GM11168 (cell line): ENCODE data around the gene CCDC182.

ENCODE experiments used
- in situ Hi-C: fragments of 300-500 bp; cut with MboI; formaldehyde crosslinking; loops from one replicate; pipeline ENCODE4 v1.12.0; 2022; ENCODE audit warnings: low sequenced_read_pairs; ENCODE audit not compliant: unreplicated experiment

Gene CCDC182

DNA sequence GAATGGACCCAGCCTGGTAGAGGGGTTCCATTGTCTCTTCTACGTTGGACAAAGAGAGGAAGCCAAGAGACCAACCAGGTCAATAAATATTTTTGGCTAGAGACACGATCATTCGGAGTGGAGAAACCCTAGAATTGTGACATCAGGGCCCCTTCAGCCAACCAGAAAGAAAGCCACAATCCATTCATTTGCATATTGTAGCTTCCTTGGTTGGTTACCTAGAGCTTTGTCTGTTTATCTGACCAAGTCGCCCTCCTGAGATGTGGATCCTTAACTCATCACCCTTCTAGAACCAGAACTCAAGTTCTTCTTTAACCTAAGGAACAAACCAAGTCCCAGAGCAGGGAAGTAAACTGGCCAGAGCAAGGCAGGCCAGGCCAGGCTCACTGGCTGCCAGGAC is at the start of gene CCDC182:
TSS of gene CCDC182 (minus strand) at position 58 of the 400 bp plus-strand sequence. CDS start at position 31, 27 bp downstream.
- in situ Hi-C loops: loop anchor here (5.0 to 10.0 kb wide), 2 partner anchors 500 to 628 kb away; no protein-coding TSS in a partner anchor

DNA sequence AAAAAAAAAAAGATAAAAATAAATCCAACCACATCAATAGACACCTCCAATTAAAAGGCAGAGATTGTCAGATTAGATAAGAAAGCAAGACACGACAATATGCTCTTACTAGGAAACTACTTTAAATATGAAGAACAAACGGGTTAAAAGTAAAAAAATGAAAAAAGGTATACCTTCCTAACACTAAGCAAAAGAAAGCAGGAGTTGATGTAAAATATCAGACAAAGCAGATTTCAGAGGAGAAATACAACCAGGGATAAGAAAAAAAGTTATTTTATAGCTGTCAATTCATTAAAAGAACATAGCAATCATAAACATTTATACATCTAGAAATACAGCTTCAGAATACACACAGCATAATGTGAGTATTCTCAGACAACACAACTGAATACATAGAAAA is 49.7 kb upstream of the CCDC182 start:
- in situ Hi-C loops: no loop called here

DNA sequence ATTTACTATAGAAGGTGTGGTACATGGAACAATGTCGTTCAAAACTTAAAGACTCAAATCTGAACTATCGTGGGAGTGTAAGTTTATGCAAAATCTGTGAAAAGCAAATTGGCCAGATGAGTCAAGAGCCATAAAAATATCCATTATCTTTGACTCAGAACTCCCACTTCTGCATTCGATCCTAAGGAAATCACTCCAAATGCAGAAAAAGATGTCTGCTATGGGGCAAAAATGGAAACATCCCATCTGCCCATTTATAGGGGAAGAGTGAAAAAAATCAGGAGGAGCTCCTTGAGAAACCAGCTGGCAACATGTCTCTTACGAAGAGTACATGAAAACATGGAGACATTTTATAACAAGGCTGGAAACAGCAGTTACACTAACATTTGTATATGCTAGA is 43.6 kb upstream of the CCDC182 start:
- in situ Hi-C loops: no loop called here

DNA sequence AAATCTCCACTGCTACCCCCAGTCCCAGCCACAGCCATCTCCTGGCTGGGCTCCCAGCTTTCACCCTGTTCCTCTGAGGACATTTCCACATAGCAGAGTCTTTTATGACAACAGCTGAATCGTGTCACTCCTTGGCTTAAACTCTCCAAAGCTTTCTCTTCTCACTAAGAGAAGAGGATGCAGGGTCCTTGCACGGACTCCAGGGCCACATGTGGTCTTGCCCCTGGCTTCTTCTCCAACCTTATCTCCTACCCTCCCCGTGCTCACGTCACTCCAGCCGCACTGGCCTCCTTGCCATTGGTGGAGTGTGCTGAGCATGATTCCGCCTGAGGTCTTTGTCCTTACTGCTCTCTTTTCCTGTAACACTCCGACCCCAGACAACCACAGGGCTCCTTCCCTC is 39.9 kb upstream of the CCDC182 start:
- in situ Hi-C loops: no loop called here

DNA sequence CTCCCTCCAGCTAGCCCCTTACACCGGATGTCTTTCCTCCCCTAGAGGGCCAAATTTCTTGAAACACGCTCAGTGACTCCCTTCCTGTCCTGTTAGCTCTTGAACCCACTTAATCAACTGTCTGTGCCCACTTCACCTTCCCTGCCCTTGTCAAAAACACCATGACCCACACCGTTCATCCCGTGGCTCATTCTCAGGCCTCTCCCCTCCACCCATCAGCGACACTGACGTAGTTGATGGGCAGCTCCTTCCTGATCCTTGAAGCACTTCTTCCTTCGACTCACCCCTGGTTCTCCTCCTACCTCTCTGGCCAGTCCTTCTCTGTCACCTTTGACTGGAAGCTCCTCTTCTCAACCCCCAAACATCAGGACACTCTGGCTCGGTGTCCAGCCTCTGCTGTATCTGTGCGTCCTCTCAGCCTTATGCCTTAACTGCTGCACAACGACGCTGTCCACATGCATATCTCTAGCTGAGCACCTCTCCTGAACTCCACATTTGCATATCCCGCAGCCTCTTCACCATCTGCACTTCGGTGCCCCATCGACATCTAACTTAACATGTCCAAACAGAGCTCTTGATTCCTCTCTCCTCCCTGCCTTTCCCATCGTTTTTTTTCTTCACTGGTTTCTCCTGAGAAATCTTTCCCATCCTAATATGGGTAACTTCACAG is 39.3 kb upstream of the CCDC182 start:
- in situ Hi-C loops: no loop called here

DNA sequence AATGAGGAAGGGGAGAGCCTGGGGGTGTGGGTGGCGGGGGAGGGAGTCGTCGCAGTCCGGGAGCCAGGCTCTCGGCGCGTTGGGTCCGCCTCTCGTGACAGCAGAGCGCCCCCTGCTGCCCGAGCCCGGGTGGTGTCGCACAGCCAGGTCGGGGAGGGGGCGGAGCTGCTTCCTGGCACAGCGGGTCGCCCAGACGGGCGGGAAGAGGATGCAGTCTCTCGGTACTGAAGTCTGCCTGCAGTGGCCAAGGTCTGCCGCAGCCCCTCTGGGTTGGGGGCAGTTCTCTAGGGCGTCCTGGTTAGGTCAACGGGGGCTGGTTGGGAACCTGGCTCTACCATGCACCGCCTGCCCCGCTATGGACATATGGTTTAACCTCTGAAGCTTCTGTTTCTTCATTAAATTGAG is 38.2 kb upstream of the CCDC182 start:
- in situ Hi-C loops: no loop called here

DNA sequence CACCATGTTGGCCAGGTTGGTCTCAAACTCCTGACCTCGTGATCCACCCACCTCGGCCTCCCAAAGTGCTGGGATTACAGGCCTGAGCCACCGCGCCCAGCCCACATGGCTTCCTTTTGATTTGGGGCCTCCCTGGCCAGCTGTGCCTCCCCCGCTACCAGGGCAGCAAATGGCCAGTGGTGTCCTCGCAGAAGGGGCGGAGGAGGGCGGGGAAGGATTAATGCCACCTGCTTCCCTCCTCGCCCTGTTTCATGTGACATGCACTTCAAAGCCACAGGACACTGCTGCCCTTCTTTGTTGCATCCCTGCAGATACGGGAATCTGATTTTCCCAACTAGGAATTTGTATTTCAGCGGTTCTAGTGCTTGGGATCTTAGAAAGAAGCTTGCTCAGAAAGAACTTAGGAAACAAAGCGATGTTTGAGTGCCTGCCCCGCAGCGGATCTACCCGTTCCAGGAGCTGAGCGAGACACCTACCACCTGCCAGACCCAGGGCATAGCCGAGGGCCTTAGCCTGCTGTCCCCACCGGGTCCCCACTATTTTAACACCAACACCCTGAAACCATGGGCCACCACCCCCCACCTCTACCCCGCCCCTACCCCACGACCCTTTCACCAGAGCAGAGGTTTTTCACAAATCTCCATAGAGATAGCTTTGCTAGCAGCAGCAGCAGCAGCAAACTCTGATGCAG is 37.7 kb upstream of the CCDC182 start:
- in situ Hi-C loops: no loop called here

DNA sequence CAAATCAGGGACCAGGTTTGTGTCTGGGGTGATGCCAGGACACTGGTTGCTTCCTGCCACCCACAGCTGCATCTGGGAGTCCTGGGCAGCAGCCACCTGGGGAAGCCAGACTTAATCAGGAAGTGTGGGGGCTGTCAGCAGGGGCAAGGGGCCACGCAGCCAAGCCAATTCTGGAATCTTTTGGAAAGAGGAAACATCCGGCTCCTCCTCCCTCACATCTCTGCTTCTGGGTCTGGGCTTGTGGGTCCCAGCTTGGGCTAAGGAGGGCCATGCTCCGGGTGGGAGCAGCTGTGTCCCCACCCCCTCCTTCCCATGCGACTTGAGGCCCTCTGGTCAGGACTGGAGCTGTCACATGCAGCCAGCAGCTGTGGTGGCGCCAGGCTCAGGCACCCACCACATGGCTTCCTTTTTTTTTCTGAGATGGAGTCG is 37.0 kb upstream of the CCDC182 start:
- in situ Hi-C loops: no loop called here

DNA sequence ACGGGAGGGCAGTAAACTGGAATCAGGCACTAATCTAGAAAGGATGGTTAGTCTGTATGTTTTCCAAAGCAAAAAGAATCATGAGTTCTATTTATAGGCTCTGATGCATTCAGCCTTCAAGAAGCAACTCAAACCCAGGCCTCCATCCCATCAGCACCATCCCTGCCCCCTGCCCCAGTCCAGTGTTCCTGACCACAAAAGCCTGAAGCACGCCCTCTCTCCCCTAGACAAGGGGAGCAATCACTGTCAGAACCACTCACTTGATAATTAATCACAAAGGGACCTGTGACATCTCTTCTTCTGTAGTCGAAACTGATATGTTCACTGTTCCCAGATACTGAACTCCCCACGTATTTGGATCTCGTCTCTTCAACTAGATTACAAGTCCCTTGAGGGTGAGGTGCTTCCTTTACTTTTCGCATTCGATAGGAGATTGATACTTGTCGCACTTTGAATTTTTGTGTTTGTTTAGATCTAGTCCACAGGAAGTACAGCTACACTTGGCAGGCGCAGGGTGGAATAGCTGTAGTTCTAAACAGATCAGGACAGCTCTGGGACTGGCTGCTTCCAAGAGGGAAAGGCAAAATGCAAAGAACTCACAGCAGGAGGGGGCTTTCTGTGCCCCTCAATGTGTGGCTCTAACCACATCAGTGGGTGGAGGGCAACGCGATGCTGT is 36.4 kb upstream of the CCDC182 start:
- in situ Hi-C loops: no loop called here

DNA sequence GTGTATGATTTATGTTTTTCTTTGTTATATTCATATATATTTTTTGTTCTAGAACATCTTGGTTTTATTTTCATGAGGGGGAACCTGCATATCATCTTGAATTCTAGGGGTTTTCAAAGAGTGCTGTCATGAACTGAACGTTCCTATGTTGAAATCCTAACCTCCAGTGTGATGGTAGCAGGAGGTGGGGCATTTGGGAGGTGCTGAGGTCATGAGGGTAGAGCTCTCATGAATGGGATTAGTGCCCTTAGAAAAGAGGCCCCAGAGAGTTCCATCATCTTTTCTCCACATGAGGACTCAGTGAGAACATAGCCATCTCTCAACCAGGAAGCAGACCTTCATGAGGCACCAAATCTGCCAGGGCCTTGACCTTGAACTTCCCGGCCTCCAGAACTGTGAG is 34.6 kb upstream of the CCDC182 start:
- in situ Hi-C loops: no loop called here

DNA sequence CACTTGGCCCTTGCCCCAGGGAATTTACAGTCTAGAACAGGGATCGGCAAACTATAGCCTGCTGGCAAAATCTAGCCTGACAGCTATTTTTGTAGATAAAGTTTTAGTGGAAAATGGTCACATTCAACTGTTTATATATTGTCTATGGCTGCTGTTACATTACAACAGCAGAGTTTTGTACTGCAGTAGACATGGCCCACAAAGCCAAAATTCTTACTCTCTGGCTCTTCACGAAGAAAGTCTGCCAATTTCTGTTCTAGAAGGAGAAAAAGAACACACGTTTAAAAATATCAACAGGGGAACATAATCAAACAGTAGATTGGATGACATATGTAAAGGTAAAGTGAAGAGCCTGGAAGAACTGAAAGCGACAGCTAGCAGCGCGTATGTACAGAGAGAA is 33.2 kb upstream of the CCDC182 start:
- in situ Hi-C loops: no loop called here

DNA sequence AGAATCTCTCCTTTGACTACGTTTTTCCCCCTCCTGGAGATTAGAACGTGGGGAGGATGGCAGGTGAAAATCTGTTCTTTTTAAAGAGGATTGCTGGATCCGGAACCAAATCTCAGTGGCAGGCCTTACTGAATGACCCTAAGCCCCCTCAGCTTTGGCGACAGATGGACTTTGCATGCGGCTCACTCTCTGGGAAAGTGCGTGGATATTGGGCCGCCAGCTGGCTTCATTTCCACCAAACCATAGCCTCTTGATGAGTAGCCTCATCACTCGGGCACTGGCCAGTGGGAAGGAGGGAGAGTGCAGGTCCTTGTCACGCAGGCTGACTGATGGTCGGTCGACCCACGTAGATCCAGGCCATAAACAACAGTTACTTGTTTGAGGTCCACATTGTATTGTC is 31.3 kb upstream of the CCDC182 start:
- in situ Hi-C loops: no loop called here

DNA sequence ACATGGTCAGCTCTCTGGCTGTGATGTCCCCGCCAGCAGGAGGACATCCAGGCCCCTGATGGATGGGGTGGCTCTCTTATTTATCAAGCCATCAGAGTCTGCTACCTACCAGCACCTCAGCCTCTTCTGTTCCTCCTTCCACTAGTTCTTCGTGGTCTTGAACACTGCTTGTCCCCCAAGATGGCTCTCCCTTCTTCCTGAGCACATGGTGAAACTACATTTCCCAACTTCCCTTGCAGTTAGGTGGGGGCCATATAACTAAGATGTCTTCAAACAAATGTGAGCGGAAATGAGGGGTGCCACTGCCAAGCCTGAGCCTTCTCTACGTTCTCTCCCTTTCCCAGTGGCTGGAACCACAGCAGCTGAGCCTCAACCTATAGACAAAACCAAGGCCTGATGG is 29.8 kb upstream of the CCDC182 start:
- in situ Hi-C loops: no loop called here

DNA sequence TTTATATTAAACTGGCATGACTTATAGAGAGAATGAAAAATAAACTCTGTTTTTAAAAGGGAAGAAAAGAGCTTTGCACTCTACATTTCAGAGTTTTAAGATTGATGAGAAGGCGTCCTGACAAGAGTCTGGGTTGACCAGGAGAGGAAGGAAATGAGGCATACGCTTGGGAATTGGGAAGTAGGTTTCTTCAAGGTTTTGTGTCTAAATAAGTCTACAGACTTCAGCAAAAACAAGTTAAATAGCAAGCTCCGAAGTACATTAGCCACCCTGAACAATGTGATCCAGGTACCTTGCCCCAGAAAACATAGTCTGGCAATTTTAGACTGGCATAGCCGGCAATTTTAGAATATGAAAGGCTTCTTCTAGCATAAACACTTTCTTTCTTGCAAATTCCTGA is 28.5 kb upstream of the CCDC182 start:
- in situ Hi-C loops: no loop called here

DNA sequence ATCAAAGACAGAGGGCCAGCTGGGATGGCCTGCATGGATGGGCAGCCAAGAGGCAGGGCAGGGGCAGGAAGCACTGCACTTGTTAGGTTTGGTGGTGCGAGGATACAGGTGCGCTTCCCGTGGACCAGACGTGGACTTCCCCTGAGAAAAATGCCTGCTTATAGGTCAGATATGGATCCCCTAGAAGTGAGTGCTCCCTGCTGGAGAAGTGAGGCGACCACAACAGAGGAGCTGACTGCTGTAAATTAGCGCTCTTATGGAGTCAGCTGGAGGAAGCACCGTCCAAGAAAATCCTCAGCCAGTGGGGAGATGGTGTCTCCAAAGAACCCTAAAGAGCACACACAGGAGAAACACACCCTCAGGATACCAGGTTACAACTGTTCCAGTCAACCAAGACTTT is 27.7 kb upstream of the CCDC182 start:
- in situ Hi-C loops: no loop called here

DNA sequence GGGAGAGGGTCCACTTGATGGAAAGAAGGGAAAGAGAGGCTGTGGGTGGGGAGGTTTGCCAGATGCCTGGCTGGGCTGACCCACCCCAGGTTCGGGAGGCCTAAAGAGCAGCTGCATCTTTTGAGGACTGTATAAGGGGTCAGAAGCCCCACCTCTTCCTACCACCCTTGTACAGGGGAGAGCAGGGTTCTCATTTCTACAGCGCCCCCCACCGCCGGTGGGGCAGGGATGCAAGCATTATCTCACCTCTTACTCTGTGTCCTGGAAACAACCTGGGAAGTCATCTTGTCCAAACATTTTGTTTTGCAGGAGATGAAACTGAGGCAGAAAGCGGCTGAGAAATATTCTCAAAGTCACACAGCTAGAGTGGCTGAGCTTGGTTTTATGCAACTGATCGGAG is 22.5 kb upstream of the CCDC182 start:
- in situ Hi-C loops: no loop called here

DNA sequence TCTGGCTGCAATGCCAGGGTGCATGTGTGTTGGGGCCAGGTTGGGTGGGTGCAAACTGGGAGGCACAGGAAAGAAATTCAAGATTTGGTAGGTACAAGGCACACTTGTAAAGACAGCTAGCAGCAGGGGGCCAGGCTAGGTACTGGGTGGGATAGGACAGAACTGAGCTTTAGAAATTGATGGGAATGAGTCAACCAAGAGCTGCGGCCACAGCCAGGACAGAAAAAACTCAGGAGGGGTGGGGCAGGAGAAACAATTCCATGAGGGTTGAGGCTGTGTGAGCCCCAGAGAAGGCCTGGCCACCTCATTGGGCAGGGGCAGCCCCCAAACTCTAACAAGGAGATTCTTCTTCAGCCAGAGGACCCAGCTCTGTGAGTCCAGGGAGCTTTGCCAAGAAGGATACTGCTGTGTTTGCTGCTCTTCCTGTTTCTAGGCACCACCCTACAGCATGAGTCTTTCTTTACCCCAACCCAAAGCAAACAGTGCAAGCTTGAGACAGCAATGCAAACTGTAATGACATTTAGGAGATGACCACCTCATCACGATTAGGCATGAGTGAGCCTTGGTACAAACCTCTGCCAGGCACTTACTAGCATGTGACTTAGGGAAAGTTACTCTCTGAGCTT is 21.3 kb upstream of the CCDC182 start:
- in situ Hi-C loops: no loop called here

DNA sequence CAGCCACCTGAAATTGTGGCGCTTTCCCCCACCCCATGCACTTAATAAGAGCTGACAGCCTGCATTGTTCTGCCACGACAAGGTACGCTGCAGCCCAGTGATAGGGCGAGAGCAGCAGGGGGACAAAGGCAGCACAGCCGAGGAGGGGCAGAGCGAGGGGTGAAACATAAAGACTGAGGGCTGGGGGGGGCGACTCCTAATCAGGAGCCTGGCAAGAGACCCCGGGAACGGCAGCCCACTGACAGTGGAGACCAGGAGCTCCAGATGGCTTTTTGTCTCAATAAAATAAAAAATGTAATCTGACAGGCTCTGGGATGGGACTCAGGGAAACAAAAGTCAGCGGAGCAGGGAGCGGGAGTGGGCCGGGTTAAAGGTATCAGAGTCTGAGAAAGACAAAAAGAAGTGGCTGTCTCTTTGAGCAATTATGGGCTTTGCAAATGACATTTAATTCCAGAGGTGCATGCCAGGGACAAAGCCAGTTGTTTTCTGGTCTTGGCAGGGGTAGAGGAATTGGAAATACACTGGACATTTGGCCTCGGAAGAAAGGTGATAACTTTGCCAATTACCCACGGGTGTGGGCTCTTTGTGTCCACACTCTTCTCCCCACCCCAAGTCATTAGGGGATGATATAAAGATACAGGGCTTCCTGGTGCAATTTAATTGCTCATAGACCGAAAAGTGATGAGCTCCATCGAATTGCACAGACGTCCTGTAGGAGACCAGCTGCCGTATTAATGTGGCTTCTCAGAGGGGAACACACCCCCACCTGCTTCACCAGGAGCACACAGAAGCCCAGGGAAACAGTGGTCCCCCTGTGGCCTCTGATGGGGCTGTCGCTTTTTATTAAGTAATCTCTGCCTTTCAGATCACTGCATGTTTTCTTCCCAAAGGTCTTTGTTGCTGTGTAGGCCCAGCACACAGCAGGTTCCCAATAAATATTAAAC is 17.6 kb upstream of the CCDC182 start:
- in situ Hi-C loops: no loop called here

DNA sequence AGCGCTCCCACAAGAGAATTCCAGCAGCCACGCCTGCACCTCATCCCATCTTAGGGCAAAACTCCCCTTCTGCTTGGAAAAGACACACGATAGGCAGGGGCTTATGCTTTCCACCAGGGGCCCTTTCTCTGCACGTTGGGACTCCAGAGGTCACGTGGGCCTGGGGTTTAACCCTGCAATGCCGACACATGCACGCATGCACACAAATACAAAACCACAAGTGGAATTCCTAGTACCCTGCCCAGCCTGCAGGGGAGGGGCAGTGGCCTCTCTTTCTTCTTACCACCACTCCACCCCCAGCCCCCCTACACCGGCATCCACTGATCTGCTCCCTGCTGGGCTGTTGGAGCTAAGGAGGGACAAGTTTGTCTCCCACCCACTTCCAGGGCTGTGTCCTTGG is 16.8 kb upstream of the CCDC182 start:
- in situ Hi-C loops: no loop called here

DNA sequence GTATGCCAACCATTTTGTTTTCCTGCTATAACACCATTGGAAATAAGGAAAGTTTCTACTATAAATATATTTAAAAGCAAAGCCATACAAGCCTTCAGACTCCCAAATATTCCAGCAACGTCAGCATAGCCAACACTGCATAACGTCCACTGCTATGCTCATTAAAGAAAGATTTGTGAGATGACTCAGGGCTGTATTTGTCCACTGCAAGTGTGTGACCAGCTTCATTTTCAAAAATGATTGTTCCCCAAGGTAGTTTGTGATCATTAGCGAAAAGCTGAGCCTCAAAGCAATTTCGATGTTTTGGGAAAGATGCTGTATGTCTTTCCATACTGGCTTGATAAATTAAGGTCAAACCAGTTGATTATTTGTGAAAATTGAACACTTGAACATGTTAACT is 14.9 kb upstream of the CCDC182 start:
- in situ Hi-C loops: no loop called here
